SW 1271 (cell line): Measurements from ENCODE around the gene TAS2R46.
"Not testable (repeated sequence)": the region's sequence is repeated elsewhere in the genome, so short reads cannot be mapped to it uniquely, and the experiment has no call there.

ENCODE experiments used
- DNase-seq, 2 experiments: peaks; one replicate each; lab custom pipeline; 2025; lab: John Stamatoyannopoulos, UW

Gene TAS2R46, protein sequence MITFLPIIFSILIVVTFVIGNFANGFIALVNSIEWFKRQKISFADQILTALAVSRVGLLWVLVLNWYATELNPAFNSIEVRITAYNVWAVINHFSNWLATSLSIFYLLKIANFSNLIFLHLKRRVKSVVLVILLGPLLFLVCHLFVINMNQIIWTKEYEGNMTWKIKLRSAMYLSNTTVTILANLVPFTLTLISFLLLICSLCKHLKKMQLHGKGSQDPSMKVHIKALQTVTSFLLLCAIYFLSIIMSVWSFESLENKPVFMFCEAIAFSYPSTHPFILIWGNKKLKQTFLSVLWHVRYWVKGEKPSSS

DNA sequence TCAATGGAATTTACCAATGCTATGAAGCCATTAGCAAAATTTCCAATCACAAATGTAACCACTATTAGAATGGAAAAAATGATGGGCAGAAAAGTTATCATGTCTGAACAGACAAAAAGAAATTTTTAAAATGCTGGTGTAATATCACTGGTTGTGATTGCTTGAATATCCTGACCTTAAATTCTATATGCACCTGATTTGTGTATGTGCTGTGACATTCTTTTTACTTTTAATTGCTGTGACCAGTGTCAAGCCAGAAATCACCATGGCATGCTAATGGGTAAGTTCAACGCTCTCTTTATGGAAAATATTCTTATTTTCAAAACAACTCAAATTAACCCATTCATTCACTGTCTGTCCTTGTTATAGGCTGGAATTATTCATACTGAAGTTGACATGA lies at the start of gene TAS2R46:
Gene TAS2R46, minus strand, starts transcription at position 101 of the 400 bp plus-strand sequence. Its CDS starts 0 bp downstream, at position 101.
- not testable (repeated sequence) for DNase-seq

DNA sequence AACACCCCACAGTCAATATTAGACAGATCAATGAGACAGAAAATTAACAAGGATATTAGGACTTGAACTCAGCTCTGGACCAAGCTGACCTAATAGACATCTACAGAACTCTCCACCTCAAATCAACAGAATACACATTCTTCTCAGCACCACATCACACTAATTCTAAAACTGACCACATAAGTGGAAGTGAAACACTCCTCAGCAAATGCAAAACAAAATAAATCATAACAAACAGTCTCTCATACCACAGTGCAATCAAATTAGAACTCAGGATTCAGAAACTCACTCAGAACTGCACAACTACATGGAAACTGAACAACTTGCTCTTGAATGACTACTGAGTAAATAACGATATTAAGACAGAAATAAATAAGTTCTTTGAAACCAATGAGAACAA lies 49.1 kb upstream of the TAS2R46 start:
- not testable (repeated sequence) for DNase-seq

DNA sequence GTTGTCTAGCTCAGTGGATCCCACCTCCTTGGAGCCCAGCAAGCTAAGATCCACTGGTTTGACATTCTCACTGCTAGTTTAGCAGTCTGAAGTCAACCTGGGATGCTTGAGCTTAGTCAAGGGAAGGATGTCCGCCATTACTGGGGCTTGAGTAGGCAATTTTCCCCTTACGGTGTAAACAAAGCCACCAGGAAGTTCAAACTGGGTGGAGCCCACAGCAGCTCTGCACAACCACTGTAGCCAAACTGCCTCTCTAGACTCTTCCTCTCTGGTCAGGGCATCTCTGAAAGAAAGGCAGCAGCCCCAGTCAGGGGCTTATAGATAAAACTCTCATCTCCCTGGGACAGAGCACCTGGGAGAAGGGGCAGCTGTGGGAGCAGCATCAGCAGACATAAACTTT lies 46.8 kb upstream of the TAS2R46 start:
- no peak for DNase-seq

DNA sequence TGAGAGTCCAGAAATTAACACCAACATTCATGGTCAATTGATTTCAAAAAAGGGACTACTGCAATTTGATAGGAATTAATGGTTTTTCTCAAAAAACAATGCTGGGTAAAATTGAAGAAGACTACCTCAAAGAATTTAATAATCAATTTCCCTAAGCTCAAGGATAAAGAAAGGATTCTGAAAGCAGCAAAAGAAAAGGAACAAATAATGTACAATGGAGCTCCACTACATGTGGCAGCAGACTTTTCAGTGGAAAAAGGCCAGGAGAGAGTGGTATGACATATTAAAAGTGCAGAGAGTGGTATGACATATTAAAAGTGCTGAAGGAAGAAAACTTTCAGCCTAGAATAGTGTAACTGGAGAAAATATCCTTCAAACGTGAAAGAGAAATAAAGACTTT lies 45.6 kb upstream of the TAS2R46 start:
- no peak for DNase-seq

DNA sequence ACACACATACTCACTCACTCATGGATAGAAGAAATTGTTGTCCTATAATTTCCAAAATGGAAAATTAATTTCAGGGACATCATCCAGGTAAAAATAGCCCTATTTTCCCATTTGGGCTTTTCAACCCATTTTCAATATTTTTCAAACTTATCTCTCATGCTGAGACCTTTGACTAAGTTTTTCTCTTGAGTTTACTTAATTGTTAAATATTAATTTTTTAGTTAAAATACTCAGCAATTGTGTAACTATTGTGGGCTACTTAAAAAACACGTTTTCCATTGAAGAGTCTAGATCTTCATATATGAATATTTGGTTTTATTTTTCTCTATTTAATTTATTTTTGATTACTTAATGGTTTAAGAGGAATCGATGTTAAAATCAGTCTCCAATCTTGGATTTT lies 44.2 kb upstream of the TAS2R46 start:
- DNase-seq, result no peak

DNA sequence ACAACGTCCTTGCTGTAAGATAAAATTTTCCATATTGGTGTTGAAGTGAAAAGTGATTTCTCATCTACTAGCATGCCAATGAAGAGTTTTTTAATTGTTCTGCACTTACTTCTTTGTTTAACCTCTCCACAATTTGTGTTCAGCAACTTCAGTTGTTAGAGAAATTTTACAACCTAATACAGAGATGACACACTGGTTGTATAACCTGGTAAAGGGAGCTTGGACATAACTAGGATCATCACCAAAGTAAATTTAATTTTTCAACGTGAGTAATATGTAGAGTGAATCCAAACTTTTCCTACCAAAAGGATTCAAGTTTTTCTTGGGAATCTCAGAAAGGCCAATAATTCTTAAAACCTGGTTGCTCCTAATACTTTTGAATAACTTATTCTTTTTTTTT lies 43.5 kb upstream of the TAS2R46 start:
- DNase-seq, result no peak

DNA sequence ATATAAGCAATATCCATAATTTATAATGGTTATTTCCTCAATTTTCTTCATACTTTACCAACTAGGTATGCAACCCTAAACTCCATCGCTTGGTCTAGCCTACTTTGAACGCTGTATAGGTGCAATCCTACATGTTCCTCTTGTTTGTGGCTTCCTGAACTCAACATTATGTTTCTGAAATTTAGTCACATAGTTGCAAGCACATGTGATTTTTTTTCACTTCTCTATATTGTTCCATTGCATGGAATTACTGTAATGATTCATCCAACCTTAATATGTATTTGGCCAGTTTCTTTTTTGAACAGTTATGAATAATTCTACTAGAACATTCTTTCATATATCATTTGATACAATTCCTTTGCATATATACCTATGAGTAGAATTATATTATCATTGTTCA lies 32.8 kb upstream of the TAS2R46 start:
- DNase-seq, result not testable (repeated sequence)

DNA sequence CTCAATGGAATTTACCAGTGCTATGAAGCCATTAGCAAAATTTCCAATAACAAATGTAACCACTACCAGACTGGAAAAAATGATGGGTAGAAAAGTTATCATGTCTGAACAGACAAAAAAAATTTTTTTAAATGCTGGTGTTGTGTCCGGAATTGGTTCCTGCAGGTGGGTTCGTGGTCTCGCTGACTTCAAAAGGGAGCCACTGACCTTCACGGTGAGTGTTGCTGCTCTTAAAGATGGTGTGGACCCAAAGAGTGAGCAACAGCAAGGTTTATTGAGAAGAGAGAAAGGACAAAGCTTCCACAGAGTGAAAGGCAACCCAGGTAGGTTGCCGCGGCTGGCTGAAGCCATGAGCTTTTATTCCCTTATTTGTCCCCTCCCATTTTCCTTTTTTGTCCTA lies 30.0 kb upstream of the TAS2R46 start, which contains the start of gene TAS2R43:
Gene TAS2R43, minus strand, starts transcription at position 186 of the 400 bp plus-strand sequence. Its CDS starts 84 bp downstream, at position 102.
- DNase-seq, result no peak

DNA sequence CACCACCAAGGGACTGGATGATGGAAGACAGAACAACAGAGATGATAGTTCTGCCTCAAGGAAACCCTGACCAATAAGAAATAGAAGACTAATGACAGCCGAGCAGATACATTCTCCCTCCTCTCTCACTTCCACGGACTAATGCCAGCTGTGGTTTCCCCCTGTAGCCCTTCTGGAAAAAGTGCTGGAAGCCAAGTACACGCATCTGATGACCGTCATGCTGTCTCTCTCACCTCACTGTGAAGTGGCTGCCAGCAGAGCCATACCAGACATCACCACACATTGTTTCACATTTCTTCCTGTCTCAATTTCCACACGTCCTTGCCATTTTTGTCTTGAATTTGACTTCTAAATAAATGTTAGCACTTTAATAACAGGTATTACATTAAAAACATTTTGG lies 27.2 kb upstream of the TAS2R46 start:
- no peak for DNase-seq

DNA sequence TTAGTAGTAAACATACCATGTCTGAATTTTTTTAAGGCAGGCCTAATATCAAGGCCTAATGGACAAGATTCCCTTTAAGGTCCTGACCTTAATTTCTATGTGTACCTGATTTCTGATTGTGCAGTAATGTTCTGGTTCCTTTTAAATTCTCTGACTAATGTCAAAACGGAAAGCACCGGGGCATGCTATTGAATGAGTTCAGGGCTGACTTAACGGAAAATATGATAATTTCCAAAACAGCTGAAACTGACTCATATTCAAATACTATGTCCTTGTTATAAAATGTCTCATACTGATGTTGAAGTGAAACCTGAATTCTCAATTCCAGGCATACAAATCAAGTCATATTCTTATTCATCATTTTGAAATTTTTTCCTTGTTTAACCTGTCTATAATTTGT lies 23.3 kb upstream of the TAS2R46 start:
- DNase-seq, result no peak

DNA sequence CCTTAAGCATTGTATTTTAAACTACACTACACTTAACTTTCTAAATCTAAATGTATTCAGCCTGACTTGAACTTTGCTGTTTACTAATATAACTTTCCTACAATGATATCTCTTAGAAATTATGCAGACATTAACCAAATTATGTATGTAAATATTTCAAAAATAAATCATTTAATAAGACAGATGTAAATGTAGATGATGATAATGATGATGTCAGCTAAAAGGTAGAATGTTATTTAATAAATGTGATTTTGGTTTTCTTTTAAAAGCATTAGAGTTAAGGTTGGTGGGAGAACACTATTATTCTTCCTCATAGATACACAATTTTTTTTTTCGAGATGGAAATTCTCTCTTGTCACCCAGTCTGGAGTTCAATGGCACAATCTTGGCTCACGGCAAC lies 19.9 kb upstream of the TAS2R46 start:
- no peak for DNase-seq

DNA sequence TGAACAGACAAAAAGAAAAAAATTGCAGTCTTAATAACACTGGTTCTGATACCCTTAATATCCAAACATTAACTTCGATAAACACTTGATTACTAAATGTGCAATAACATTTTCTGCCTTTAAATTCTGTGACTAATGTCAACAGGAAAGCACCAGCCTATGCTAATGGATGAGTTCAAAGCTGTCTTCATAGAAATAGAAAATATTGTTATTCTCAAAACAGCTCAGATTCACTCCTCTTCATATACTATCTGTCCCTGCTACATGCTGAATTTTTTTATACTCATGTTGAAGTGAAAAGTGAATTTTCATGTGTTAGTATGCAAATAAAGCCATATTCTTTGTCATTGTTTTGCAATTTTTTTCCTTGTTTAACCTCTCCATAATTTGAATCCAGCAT lies 16.2 kb upstream of the TAS2R46 start:
- DNase-seq, result no peak

DNA sequence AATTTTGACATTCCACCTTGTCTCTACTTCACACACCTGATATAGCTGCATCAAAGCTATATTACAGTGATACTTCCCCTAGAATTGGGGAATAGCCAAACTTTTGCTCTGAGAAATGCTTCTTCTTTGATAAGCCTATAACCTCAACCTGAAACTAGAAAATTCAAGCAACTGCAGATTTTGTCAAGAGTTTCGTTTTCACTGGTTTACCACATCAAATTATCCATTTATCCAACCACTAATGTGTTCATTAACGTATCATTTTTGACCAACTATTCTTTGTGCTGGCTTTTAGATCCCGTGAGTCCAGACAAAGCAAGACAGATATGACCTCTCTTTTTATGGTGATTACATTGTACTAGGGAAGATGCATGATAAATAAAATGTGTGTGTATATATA lies 13.5 kb upstream of the TAS2R46 start:
- DNase-seq, result no peak

DNA sequence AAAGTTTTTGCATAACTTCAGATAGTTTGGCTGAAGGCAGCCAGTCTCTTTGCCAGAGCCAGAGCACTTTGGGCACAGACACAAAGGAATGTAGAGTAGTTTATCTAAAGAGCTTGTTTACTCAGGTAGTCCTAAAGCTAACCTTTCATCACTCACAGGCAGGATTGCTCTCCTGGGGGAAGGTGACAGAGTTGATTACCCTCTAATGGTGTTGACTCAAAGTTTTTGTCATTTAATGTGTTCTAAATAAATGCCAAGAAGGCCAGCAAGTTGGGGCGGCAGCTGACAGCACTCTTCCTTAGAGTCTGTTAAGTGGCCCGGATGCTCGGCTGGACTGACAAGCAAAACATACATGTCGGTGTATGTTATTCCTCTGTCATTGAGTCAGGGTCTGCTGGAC lies 9.3 kb upstream of the TAS2R46 start:
- no peak for DNase-seq

DNA sequence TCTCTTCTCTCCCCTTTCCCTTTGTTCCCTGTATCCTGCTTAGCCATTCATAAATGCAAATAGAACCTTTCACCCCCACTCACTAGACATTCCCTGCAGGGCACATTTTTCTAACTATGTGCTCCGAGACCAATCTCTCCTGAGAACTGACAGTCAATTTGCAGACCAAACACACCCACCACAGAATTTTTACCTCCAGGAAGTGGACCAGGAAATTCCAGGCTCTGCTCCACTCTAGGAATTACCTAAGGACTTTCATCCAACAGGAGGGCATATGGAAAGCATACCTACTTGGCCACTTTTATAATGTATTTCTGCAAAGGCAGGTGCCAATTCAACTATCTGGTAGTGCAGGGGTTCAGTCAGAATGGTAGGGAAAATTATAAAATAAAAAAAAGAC lies 8.9 kb upstream of the TAS2R46 start:
- no peak for DNase-seq

DNA sequence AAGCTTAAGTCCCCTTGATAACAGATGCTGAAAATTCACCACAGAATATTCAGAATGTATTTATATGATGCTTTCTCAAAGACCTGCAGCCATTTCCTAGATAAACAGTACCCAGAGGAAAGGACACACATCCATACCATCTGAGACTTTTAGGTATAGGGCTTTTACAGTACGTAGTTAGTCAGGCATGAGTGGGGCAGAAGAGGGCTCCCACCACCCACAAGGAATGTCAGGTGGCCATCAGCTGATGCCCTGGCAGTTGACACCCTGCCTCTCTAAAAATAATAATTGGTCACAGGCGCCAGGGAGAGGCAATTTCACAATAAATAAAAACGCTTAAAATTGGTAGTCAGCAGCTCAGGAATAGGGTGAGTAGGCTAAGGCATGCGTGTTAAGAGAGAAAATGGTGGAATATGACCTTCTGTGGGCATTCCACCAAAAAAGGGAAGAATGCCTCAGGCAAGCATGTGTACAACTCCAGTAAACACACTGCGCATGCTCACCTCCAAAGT lies 7.8 kb upstream of the TAS2R46 start:
- DNase-seq, result no peak

DNA sequence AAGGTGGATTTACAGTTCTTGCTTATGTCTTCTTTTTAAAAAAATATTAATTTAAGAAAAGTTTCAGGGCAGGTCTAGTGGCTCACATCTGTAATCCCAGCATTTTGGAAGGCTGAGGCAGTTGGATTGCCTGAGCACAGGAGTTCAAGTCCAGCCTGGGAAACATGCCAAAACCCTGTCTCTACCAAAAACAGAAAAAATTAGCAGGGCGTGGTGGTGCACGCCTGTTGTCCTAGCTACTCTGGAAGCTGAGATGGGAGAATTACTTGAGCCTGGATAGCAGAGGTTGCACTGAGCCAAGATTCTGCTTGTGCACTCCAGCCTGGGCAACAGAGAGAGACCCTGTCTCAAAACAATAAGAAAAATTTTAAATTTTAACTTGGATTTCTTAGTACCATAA lies 5.4 kb upstream of the TAS2R46 start:
- DNase-seq, result no peak

DNA sequence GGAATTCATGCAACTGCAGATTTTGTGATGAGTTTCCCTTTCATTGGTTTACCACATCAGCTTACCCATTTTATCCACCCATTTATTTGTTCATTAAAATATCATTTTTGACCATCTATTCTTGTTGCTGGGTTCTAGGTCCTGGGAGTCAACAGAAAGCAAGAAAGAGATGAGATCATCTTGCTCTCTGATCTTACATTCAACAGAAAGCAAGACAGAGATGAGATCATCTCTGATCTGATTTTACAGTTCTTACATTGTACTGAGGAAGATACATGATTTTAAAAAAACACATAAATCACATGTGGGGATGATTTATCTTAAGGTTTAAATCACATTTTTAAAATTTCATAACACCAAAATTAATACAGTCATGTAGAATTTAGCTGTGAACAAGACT lies 2.3 kb downstream of the TAS2R46 start:
- no peak for DNase-seq

DNA sequence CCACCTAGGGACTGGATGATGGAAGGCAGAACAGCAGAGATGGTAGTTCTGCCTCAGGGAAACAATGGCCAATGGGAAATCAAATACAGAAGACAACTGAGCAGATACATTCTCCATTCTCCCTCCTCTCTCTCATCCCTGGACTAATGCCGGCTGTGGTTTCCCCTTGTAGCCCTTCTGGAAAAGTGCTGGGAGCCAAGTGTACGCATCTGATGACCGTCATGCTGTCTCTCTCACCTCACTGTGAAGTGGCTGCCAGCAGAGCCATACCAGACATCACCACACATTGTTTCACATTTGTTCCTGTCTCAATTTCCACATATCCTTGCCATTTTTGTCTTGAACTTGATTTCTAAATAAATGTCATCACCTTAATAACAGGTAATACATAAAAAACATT lies 3.1 kb downstream of the TAS2R46 start:
- no peak for DNase-seq

DNA sequence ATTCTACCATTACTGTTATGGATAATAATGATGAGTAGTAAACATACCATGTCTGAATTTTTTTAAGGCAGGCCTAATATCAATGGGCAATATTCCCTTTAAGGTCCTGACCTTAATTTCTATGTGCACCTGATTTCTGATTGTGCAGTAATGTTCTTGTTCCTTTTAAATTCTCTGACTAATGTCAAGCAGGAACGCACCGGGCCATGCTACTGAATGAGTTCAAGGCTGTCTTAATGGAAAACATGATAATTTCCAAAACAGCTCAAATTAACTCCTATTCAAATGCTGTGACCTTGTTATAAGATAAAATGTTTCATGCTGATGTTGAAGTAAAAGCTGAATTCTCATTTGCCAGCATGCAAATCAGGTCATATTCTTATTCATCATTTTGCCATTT lies 6.8 kb downstream of the TAS2R46 start:
- no peak for DNase-seq

DNA sequence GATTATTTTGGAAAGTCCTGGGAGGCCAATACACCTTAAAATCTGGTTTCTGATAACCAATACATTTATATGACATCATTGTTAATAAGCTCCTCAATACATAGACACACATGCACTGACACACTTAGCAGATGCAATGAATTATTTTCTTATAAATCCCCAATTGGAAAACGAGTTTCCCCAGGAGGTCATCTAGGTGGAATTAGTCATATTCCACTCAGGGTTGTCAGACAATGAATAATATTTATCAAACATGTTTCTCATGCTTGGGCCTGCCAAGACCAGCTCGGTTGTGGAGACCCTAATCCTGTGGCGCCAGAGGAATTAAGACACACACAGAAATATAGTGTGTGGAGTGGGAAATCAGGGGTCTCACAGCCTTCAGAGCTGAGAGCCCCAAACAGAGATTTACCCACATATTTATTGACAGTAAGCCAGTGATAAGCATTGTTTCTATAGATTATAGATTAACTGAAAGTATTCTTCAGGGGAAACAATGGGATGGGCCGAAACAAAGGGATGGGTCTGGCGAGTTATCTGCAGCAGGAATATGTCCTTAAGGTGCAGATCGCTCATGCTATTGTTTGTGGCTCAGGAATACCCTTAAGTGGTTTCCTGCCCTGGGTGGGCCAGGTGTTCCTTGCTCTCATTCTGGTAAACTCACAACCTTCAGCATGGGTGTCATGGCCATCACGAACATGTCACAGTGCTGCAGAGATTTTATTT lies 12.1 kb downstream of the TAS2R46 start:
- not testable (repeated sequence) for DNase-seq

DNA sequence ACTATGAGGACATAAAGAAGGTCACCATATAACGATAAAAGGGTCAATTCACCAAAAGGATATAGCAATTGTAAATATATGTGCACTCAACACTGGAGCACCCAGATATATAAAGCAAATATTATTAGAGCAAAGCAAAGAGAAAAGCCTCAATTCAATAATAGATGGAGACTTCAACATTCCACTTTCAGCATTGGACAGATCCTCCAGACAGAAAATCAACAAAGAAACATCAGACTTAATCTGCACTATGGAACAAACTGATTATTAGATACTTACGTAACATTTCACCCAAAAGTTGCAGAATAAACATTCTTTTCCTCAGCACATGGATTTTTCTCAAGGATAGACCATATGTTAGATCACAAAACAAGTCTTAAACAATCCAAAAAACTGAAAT lies 20.7 kb downstream of the TAS2R46 start:
- DNase-seq, result not testable (repeated sequence)

DNA sequence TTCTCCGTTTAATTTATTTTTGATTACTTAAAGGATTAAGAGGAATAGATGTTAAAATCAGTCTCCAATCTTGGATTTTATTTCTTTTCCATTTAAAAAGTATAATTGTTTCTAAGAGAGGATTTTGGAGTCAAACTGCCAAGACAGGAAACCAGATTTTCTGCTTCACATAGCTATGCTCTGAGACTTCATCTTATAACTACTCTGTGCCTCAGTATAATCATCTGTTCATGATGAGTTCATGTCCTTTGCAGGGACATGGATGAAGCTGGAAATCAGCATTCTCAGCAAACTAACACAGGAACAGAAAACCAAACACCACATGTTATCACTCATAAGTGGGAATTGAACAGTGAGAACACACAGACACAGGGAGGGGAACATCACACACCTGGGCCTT lies 21.9 kb downstream of the TAS2R46 start:
- no peak for DNase-seq
